ENCODE results near the gene TATDN2.

Gene TATDN2

GRCh38 chr3:10321630-10322351 lies 73.5 kb downstream of the TATDN2 start:
- no peak for DNase-seq

- DNase-seq, result no peak
These were observed 74.1 kb downstream of the TATDN2 start for GRCh38 chr3:10322352-10322710.

GRCh38 chr3:10327592-10327991 lies 79.3 kb downstream of the TATDN2 start:
- no peak for DNase-seq

- no peak for DNase-seq
These were observed 80.3 kb downstream of the TATDN2 start for GRCh38 chr3:10328460-10329071.

- no peak for DNase-seq
These were observed 81.3 kb downstream of the TATDN2 start for GRCh38 chr3:10329495-10330015.

- no peak for DNase-seq
These were observed 82.1 kb downstream of the TATDN2 start for GRCh38 chr3:10330319-10330718.

Data from T1000 (cell line).